ENCODE measurements around the gene NUTM2G.
"Not testable (repeated sequence)": the region's sequence is repeated elsewhere in the genome, so short reads cannot be mapped to it uniquely, and the experiment has no call there.

The NUTM2G gene

DNA sequence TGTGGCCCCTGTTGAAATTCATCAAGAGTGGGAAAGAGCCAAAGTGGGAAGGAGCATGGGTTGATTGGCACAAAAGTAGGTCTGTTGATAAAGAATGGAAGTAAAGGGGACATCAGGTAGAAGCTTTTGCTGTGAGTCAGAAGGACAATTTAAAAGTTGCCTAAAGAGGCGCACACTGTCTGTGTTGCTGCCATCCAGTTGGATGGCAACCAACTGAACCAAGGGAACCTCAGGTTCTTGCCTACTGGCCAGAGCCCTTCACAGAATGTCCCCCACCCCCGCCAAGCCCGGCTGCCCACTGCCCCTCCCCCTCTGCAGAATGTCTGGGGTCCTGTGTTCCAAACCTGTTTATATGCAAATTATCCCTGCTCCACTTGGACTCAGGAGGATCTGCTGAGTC lies at the start of gene NUTM2G:
Gene NUTM2G, plus strand, starts transcription at position 301 of the 400 bp plus-strand sequence. CDS start 182 bp downstream, outside the sequence.
- not testable (repeated sequence) for DNase-seq (ENCODE audit: low read depth in 2 of 2)

GRCh38 chr9:96883922-96884321 lies 44.7 kb upstream of the NUTM2G start:
- no peak for DNase-seq (ENCODE audit: low read depth in 2 of 2)

DNA sequence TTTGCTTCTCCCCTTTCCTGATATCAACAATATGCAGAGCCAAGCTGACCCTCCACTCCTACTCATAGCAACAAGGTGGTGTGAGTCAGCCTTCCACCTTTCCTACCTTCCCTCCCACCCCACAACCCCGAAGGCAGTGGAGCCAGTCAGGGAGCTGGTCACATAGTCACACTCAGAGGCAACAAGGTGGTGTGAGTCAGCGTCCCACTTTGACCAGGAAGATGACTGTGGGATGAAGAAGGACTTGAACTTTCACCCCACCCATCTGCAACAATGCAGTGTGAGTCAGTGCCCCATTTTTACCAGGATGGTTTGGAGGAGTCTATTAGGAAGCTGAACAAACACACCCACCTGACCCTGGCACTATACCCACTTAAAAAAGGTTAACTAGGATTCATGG lies 44.2 kb upstream of the NUTM2G start:
- no peak for DNase-seq (ENCODE audit: low read depth in 2 of 2)

DNA sequence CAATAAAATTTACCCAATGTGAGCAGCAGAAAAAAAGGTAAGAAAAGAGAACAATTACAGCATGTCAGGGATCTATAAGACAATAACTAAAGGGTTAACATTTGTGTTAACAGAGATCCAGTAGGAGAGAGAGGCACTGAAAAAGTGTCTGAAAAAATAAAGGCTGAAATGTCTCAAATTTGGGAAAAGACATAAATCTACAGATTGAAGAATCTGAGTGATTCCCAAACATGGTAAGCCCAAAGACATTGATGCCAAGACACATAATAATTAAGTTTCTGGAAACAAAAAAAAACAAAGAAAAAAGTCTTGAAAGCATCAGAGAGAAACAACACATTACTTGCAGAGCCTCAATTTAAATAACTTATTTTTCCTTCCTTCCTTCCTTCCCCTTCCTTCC lies 43.2 kb upstream of the NUTM2G start:
- no peak for DNase-seq (ENCODE audit: low read depth in 2 of 2)

GRCh38 chr9:96888591-96888990 lies 40.1 kb upstream of the NUTM2G start:
- no peak for DNase-seq (ENCODE audit: low read depth in 2 of 2)

DNA sequence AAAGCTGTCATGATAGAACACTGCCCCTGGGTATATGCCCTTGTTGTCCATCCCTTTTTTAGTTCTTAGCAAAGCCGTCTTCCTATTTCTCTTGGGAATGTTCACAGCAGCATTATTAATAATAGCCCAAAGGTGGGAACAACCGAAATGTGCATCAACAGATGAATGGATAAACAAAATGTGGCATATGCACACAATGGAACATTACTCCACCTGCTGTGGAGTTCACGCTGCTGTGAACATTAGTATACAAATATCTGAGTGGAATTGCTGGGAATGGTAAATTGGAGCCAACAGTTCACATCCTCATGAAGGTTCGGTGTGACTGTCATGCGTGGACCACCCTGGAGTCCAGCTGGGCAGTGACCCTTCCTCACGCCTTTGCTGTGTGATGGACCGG lies 36.5 kb upstream of the NUTM2G start:
- no peak for DNase-seq (ENCODE audit: low read depth in 2 of 2)

DNA sequence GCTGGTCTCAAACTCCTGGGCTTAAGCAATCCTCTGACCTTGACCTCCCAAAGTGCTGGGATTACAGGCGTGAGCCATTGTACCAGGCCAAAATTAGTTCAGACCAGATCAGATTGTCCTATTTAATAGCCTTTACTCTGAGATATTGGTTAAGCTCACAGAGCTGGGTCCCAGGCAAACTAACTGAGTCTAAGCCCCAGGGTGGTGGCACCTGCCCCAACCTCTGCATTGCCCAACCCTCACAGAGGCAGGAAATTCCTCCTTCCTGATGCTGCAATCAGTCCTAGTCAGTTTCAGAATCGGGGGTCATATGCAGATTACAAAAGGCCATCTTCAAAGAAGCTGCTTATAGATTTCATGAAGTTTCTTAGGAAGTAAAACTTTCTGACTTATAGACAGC lies 28.6 kb upstream of the NUTM2G start:
- not testable (repeated sequence) for DNase-seq (ENCODE audit: low read depth in 2 of 2)

- DNase-seq (ENCODE audit: low read depth in 2 of 2), result not testable (repeated sequence)
Observed at GRCh38 chr9:96904947-96905722, 23.5 kb upstream of the NUTM2G start.

DNA sequence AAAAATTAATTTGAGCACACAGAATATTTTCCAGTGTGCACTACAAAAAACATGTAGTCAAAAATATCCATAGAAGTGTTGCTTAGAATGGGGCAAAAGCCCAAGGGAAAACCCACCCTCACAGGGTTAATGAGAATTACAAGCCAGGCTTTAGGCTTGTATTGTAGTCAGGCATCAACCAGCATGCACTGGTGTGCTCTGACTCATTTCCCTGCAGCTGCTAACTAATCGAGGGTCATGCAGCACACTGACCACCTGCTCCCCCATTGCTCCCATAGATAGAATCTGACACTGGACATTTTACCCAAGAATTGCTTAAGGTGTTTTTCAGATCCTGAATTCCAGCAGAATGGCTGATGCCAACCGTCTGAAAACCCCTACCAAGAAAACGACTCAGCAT lies 20.2 kb upstream of the NUTM2G start:
- not testable (repeated sequence) for DNase-seq (ENCODE audit: low read depth in 2 of 2)

GRCh38 chr9:96915539-96915938 lies 13.1 kb upstream of the NUTM2G start:
- not testable (repeated sequence) for DNase-seq (ENCODE audit: low read depth in 2 of 2)

DNA sequence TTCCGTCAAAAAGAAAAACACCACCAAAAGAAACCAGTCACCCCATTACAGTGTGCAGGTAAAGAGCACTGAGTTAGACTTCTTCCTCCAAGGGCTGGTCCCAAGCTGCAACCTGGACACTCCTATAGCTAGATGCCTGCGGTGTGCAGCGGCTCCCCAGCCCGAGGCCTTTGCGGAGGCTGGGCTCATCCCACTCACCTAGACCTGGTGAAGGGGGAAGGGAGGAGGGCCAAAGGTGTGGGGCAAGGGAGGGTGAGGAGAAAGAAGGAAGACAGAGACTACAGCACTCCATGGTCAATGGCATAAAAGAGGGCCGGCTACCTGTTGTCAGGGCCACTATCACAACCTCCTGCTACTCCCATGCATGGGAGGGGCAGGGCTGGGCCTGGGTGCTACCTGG lies 12.1 kb upstream of the NUTM2G start:
- DNase-seq (ENCODE audit: low read depth in 2 of 2), result not testable (repeated sequence)

DNA sequence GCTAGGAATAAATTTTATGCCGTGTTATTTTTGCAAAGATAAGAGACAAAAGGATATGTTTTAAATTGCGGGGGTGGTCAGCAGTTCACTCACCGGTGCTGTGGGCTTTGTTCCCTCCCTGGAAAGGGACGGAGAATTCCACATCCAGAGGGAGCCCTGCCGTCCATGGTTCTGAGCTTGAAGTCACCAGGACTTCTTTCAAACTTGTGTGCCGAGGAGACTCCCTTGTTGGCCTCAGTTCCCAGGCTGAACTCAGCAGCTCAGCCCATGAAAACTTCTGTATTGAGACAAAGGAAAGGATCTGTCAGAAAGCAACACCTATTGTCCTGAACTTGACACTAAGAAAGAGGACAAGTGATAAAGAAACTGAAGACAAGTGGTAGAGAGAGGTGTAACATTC lies 10.1 kb upstream of the NUTM2G start:
- DNase-seq (ENCODE audit: low read depth in 2 of 2), result not testable (repeated sequence)

DNA sequence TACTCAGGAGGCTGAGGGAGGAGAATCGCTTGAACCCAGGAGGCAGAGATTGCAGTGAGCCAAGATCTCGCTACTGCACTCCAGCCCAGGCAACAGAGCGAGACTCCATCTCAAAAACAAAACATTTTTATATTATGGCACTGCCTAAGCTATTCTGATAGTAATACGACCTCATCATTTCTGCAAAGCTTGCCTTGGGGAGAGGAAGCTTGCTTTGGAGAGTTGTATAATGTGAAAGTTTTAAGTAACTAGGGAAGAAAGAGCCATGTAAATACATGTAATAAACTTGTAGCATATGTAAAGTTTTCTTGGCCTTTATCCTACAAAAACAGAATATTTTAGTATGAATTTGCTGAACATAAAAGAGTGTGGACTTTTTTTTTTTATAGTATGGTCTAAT lies 7.8 kb upstream of the NUTM2G start:
- not testable (repeated sequence) for DNase-seq (ENCODE audit: low read depth in 2 of 2)

DNA sequence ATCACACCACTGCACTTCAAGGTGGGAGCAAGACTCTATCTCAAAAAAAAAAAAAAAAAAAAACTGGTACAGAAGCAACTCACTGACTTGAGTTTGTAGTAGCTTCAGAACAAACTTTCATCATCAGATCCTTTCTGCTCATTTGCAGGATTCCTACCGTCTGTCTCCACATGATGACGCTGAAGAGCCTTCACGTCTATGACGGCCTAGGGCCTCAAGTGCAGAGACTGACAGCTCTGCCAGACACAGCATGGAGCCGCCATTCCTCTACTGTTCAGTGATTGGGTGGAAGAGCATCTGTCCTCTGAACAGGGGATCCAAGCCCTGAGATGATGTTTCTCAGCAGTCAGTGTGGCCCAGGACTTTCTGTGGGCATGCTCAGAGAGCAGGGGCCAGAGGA lies 3.1 kb upstream of the NUTM2G start:
- DNase-seq (ENCODE audit: low read depth in 2 of 2), result not testable (repeated sequence)

GRCh38 chr9:96931665-96932064 lies 3.0 kb downstream of the NUTM2G start:
- not testable (repeated sequence) for DNase-seq (ENCODE audit: low read depth in 2 of 2)

GRCh38 chr9:96934097-96934496 lies 5.5 kb downstream of the NUTM2G start:
- not testable (repeated sequence) for DNase-seq (ENCODE audit: low read depth in 2 of 2)

- not testable (repeated sequence) for DNase-seq (ENCODE audit: low read depth in 2 of 2)
Observed at GRCh38 chr9:96934706-96935105, 6.1 kb downstream of the NUTM2G start.

GRCh38 chr9:96935401-96935800 lies 6.8 kb downstream of the NUTM2G start:
- DNase-seq (ENCODE audit: low read depth in 2 of 2), result not testable (repeated sequence)

- not testable (repeated sequence) for DNase-seq (ENCODE audit: low read depth in 2 of 2)
Observed at GRCh38 chr9:96937442-96937841, 8.8 kb downstream of the NUTM2G start.

GRCh38 chr9:96938957-96939665 lies 10.5 kb downstream of the NUTM2G start:
- not testable (repeated sequence) for DNase-seq (ENCODE audit: low read depth in 2 of 2)

GRCh38 chr9:96940982-96941381 lies 12.3 kb downstream of the NUTM2G start:
- DNase-seq (ENCODE audit: low read depth in 2 of 2), result not testable (repeated sequence)

DNA sequence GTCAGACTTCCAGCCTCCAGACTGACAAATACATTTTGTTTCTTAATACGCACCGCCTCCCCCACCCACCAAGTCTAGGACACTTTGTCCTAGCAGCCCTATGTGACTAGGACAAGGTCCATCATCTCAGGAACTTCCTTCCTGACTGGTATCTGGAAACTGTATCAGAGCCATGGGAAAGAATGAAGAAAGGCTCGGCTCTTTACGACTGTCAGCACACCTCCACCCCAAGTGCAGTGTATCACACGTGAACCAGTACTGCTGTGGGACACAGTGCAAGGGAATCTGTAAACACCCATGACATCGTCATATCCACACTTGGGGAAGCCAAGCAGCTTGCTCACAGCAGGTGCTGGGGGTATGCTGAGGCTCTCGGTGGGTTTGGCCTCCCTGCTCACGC lies 13.0 kb downstream of the NUTM2G start:
- DNase-seq (ENCODE audit: low read depth in 2 of 2), result not testable (repeated sequence)

DNA sequence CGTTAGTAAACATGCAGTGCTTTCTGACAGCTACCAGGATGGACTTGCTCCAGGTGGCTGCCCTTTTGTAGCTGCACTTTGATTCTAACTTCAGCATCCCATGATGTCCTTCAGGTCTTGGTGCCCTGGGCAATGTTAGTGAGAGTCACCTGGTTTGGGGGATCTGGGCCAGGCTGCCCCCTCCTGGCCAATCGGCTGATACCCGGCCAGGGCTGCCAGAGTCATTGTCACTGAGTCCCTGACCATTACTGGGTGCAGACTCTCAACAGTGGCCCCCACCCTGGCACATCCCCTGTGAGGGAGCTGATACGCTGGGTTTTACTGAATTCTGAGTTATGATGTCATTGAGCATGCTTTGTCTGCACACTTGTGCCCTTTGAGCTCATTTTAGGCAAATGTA lies 13.5 kb downstream of the NUTM2G start:
- not testable (repeated sequence) for DNase-seq (ENCODE audit: low read depth in 2 of 2)

Measured in fibroblast of skin of left quadriceps (primary cell).